ENCODE results near the gene PPARGC1A. TPM values are rescaled to one million over a fixed set of nuclear protein-coding genes. Genes with fewer than 3 reads are reported as not detected.
A peak's percentile ranks its signal among the peaks of the same experiment; 100 is the strongest.

Gene PPARGC1A
- total RNA-seq, 4 donors from 2014 or later: 13.8 to 22.8 (median 17.1) TPM

DNA sequence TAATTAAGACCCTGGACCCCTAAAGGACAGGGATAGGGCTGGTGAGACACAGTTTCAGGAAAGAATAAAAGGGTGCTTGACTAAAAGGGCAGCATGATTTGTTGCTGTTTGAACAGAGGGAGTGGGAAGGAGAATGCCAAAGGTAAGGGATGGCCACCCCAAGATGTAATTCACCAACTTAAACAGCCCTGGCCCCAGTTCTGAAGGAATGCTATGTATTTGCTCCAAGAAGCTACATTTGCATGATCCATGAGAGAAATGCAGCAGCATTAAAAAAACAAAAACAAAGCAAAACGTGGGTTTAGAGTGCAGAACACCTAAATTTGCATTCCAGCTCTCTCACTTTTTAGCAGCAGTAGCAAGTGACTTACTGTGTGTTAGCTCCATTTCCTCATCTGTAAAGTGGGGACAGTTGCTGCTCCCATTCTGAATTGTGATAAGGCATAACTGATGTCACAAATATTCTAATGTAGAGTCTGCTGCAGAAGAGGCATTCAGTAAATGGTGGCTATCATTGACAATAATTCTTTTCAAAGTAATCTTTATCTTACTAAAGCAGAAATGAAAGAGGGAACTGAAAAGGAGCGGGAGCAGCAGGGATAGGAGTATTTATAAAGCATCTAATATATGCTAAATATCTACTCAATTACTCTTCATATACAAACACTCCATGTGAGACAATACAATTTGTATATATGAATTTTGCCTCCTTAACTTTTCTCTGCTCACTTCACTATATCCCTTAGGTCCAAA is 115.8 kb downstream of the PPARGC1A start:
- H3K36me3 ChIP-seq: no peaks in the 10 kb centered on the region
- intact Hi-C loops (cut with DNase I): no loop called here
- no peaks in the 10 kb centered on the region for H3K9me3 ChIP-seq
- peaks cover 7 to 27% (median 22%) of the 10 kb centered on the region in 4 donors for H3K4me1 ChIP-seq
- H3K27ac ChIP-seq (replicated peaks in 1 of 4): no peak overlapping the region
- no peak for DNase-seq (ENCODE audit: extremely low spot score)
- no peak overlapping the region for H3K4me3 ChIP-seq
- no peak for TF ChIP-seq POLR2A (IDR thresholded peaks at IDR 0.05; ENCODE audit: low read depth)
- TF ChIP-seq EP300 (IDR thresholded peaks at IDR 0.05): no peak
- TF ChIP-seq POLR2AphosphoS5 (IDR thresholded peaks at IDR 0.05): no peak
- TF ChIP-seq, protein P1, sequence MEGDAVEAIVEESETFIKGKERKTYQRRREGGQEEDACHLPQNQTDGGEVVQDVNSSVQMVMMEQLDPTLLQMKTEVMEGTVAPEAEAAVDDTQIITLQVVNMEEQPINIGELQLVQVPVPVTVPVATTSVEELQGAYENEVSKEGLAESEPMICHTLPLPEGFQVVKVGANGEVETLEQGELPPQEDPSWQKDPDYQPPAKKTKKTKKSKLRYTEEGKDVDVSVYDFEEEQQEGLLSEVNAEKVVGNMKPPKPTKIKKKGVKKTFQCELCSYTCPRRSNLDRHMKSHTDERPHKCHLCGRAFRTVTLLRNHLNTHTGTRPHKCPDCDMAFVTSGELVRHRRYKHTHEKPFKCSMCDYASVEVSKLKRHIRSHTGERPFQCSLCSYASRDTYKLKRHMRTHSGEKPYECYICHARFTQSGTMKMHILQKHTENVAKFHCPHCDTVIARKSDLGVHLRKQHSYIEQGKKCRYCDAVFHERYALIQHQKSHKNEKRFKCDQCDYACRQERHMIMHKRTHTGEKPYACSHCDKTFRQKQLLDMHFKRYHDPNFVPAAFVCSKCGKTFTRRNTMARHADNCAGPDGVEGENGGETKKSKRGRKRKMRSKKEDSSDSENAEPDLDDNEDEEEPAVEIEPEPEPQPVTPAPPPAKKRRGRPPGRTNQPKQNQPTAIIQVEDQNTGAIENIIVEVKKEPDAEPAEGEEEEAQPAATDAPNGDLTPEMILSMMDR (IDR thresholded peaks at IDR 0.05): no peak
- 82% methylated on average over 2 of the region's 2 CpGs for WGBS
- no peaks in the 10 kb centered on the region for H3K27me3 ChIP-seq

DNA sequence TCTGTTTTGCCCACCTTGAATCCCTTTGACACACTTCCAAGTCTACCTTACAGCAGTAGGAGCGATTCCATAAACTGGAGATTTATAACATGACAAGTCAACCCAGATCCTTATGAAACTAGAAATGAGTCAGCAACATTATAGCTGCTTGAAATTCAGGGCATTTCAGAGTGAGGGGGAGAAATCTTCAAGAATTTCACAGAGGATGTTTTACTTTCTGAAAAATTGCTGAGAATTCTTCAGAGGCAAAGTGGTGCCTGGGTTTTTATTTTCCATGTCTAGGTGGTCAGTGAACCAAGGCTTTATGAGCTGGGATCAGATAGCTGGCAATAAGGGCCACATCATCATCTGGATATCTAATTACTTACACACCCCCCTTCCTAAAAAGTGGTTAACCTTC is 119.8 kb downstream of the PPARGC1A start:
- Histone ChIP-seq H3K4me3 (no peak overlapping the region), H3K4me1 (peaks cover under 1 to 30% (median 19%) of the 10 kb centered on the region in 4 donors), H3K9me3 (no peaks in the 10 kb centered on the region), H3K27me3 (no peaks in the 10 kb centered on the region), H3K36me3 (no peaks in the 10 kb centered on the region), H3K27ac (replicated peaks in 1 of 4) (peak overlapping the region in 1 of 4 donors; percentile 13)
- TF ChIP-seq POLR2A (IDR thresholded peaks at IDR 0.05; ENCODE audit: low read depth): no peak
- TF ChIP-seq, protein P1 (IDR thresholded peaks at IDR 0.05): no peak
- no peak for DNase-seq (ENCODE audit: extremely low spot score)
- WGBS: 44% methylated on average over 1 of the region's 1 CpG
- intact Hi-C loops (cut with DNase I): no loop called here

DNA sequence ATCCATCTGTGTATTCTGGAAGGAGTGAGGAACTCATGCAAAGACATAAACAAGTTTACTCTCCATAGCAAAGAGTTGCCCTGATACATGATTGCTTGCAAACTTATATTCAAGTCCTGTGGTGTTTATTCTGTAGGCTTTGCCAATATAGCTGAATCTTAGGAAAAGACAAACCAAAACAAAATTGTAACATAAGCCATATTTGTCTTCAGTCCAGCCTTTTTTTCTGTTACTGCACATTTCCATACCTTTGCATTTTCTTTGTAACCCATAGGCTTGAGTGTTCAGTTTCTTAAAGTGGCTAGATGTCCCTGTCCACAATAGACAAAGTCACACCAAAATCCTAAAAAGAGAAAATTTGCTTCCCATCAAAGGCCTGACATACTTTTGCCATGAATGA is 120.4 kb downstream of the PPARGC1A start:
- Histone ChIP-seq H3K9me3 (no peaks in the 10 kb centered on the region), H3K27me3 (no peaks in the 10 kb centered on the region), H3K36me3 (no peaks in the 10 kb centered on the region), H3K4me1 (peaks cover 0 to 24% (median 13%) of the 10 kb centered on the region in 4 donors), H3K4me3 (no peak overlapping the region), H3K27ac (replicated peaks in 1 of 4) (no peak overlapping the region)
- intact Hi-C loops (cut with DNase I): no loop called here
- DNase-seq (ENCODE audit: extremely low spot score): no peak
- TF ChIP-seq EP300 (IDR thresholded peaks at IDR 0.05) (no peak), POLR2A (IDR thresholded peaks at IDR 0.05; ENCODE audit: low read depth) (no peak), POLR2AphosphoS5 (IDR thresholded peaks at IDR 0.05) (no peak)
- TF ChIP-seq, protein P1 (IDR thresholded peaks at IDR 0.05): no peak

DNA sequence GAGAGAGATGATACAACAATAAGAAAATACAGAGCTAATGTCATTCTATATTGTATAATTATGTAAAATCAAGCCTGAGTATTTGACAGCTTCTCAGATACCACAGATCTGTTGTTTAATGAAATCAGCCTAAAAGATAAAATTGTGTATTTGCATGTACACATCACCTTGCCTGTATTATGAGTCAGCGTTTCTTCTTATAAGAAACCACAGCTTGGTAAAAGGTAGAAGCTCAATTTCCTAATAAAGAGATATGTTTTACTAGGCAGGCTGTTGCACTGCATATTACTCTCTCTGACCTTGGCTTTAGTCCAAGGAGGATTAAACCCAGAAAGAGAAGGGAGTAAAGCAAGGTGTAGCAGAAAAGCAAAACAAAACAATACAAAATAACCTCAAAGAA is 121.3 kb downstream of the PPARGC1A start:
- no peaks in the 10 kb centered on the region for H3K27me3 ChIP-seq
- no peaks in the 10 kb centered on the region for H3K36me3 ChIP-seq
- peaks cover 0 to 21% (median 13%) of the 10 kb centered on the region in 4 donors for H3K4me1 ChIP-seq
- no peak overlapping the region for H3K27ac ChIP-seq (replicated peaks in 1 of 4)
- DNase-seq (ENCODE audit: extremely low spot score): no peak
- no peak overlapping the region for H3K4me3 ChIP-seq
- no peaks in the 10 kb centered on the region for H3K9me3 ChIP-seq
- WGBS: 54% methylated on average over 1 of the region's 1 CpG
- intact Hi-C loops (cut with DNase I): no loop called here
- no peak for TF ChIP-seq POLR2A (IDR thresholded peaks at IDR 0.05; ENCODE audit: low read depth)

DNA sequence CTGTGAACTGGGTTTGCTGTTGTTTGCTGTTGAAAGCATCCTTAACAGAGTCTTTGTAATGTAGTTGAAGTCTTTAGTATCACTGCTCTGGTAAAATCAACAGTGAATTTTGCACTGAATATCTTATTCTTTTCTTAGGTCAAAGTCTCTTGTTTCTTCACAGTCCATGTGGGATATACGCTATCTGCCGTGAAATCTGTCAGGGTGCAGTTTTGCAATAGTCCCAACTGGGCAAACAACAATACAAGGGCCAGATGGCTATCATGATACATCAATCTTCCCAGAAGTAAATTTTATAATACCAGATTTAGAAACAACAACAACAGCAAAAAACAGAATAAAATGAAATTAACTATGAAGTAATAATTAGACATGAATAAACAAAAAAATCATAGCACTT is 123.5 kb downstream of the PPARGC1A start:
- TF ChIP-seq POLR2A (IDR thresholded peaks at IDR 0.05; ENCODE audit: low read depth) (no peak), EP300 (IDR thresholded peaks at IDR 0.05) (no peak), POLR2AphosphoS5 (IDR thresholded peaks at IDR 0.05) (no peak)
- TF ChIP-seq, protein P1 (IDR thresholded peaks at IDR 0.05): no peak
- intact Hi-C loops (cut with DNase I): no loop called here

More for the DNA sequence above, 123.5 kb downstream of the PPARGC1A start:
- Histone ChIP-seq H3K4me3 (no peak overlapping the region), H3K36me3 (no peaks in the 10 kb centered on the region), H3K9me3 (no peaks in the 10 kb centered on the region), H3K27me3 (no peaks in the 10 kb centered on the region), H3K4me1 (peaks cover 0 to 21% (median 13%) of the 10 kb centered on the region in 4 donors), H3K27ac (replicated peaks in 1 of 4) (no peak overlapping the region)
- no peak for DNase-seq (ENCODE audit: extremely low spot score)
- WGBS: 79% methylated on average over 2 of the region's 2 CpGs
